ENCODE data around the gene HOXB9.

DNA sequence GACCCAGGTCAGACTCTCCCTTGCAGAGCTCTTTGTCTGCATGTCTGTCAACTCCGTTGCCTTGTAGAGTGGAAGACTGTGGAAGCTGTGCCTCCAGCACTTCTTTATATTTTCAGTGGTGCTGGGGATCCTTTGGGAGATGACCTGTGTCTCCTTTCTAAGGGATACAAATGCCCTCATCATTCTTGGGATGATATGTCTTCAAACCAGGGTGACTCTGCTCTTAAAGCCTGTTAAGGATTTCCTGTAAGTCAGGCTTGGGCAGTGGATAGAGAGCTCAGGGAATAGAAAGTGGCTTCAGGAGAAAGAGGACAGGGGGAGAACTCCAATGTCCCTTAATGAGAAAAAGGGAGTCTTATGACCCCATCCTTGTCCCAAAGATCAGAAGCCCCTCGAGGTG is 37.6 kb downstream of the HOXB9 start:
- TF ChIP-seq POLR2A (conservative IDR thresholded peaks at IDR 0.05) (no peak), NFYB (IDR thresholded peaks at IDR 0.05; ENCODE audit: extremely low read depth, insufficient read length) (no peak), ZNF121 (CRISPR knock-in tag; conservative IDR thresholded peaks at IDR 0.05) (no peak), ZNF830 (CRISPR knock-in tag; IDR thresholded peaks at IDR 0.05) (no peak), RCOR1 (IDR thresholded peaks at IDR 0.05; ENCODE audit: borderline replicate concordance in 1 of 2, low read depth in 2 of 2, low read length in 2 of 2) (no peak), EZH2 (IDR thresholded peaks at IDR 0.05; ENCODE audit: borderline replicate concordance, low read depth, low read length) (no peak), KAT7 (CRISPR knock-in tag; IDR thresholded peaks at IDR 0.05; ENCODE audit: borderline replicate concordance) (no peak), ZBTB26 (CRISPR knock-in tag; IDR thresholded peaks at IDR 0.05) (no peak), EP300 (IDR thresholded peaks at IDR 0.05; ENCODE audit: low read length) (no peak), NR3C1 (CRISPR knock-in tag; IDR thresholded peaks at IDR 0.05) (no peak), ZNF444 (CRISPR knock-in tag; IDR thresholded peaks at IDR 0.05) (no peak), ZKSCAN1 (IDR thresholded peaks at IDR 0.05; ENCODE audit: low read depth, low read length) (no peak), JUNB (CRISPR knock-in tag; conservative IDR thresholded peaks at IDR 0.05) (no peak)
- TF ChIP-seq, protein P1, sequence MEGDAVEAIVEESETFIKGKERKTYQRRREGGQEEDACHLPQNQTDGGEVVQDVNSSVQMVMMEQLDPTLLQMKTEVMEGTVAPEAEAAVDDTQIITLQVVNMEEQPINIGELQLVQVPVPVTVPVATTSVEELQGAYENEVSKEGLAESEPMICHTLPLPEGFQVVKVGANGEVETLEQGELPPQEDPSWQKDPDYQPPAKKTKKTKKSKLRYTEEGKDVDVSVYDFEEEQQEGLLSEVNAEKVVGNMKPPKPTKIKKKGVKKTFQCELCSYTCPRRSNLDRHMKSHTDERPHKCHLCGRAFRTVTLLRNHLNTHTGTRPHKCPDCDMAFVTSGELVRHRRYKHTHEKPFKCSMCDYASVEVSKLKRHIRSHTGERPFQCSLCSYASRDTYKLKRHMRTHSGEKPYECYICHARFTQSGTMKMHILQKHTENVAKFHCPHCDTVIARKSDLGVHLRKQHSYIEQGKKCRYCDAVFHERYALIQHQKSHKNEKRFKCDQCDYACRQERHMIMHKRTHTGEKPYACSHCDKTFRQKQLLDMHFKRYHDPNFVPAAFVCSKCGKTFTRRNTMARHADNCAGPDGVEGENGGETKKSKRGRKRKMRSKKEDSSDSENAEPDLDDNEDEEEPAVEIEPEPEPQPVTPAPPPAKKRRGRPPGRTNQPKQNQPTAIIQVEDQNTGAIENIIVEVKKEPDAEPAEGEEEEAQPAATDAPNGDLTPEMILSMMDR (IDR thresholded peaks at IDR 0.05 in 2 of 3, conservative IDR thresholded peaks at IDR 0.05 in 1 of 3; ENCODE audit: insufficient read depth in 2 of 3, low read depth in 1 of 3, low read length in 3 of 3), result no peak

Measured in K562 (cell line).